ENCODE results near the gene CCNH.

Gene CCNH

GRCh38 chr5:87401626-87402025 is 11.1 kb downstream of the CCNH start:
- DNase-seq = no peak

- DNase-seq = no peak
These were observed 12.3 kb downstream of the CCNH start for GRCh38 chr5:87400305-87400899.

- DNase-seq = no peak
These were observed 13.0 kb downstream of the CCNH start for GRCh38 chr5:87399720-87400119.

GRCh38 chr5:87398981-87399614 is 13.6 kb downstream of the CCNH start:
- DNase-seq = no peak

- no peak for DNase-seq
These were observed 18.1 kb downstream of the CCNH start for GRCh38 chr5:87394411-87395165.

GRCh38 chr5:87393331-87393730 is 19.4 kb downstream of the CCNH start:
- DNase-seq = no peak

- DNase-seq = no peak
These were observed 19.9 kb downstream of the CCNH start for GRCh38 chr5:87392801-87393200.

GRCh38 chr5:87392170-87392569 is 20.6 kb downstream of the CCNH start:
- no peak for DNase-seq

- no peak for DNase-seq
These were observed 22.0 kb downstream of the CCNH start for GRCh38 chr5:87390576-87391199.

GRCh38 chr5:87390075-87390474 is 22.7 kb downstream of the CCNH start:
- DNase-seq = no peak

GRCh38 chr5:87389296-87390034 is 23.3 kb downstream of the CCNH start:
- DNase-seq = no peak

- DNase-seq = no peak
These were observed 24.6 kb downstream of the CCNH start for GRCh38 chr5:87388129-87388528.

GRCh38 chr5:87385802-87386201 is 26.9 kb downstream of the CCNH start:
- no peak for DNase-seq

- DNase-seq = no peak
These were observed 29.5 kb downstream of the CCNH start for GRCh38 chr5:87383216-87383615.

- no peak for DNase-seq
These were observed 30.5 kb downstream of the CCNH start for GRCh38 chr5:87382224-87382623.

GRCh38 chr5:87372705-87373104 is 40.0 kb downstream of the CCNH start:
- no peak for DNase-seq

- DNase-seq = no peak
These were observed 43.3 kb downstream of the CCNH start for GRCh38 chr5:87369431-87369830.

GRCh38 chr5:87368601-87369000 is 44.1 kb downstream of the CCNH start:
- DNase-seq = no peak

- no peak for DNase-seq
These were observed 45.5 kb downstream of the CCNH start for GRCh38 chr5:87367243-87367642.

GRCh38 chr5:87361536-87362213 is 51.1 kb downstream of the CCNH start:
- DNase-seq = no peak

GRCh38 chr5:87361031-87361445 is 51.7 kb downstream of the CCNH start:
- no peak for DNase-seq

GRCh38 chr5:87360132-87360531 is 52.6 kb downstream of the CCNH start:
- DNase-seq = no peak

- DNase-seq = no peak
These were observed 53.6 kb downstream of the CCNH start for GRCh38 chr5:87359106-87359505.

Measured in NCI-H345 (cell line).